Ovary (tissue), 9 donors: Measurements from ENCODE around the gene EYS. TPM values are rescaled to one million over a fixed set of nuclear protein-coding genes. Genes with fewer than 3 reads are reported as not detected.

Experiments
- DNase-seq, 5 donors: peaks; one replicate each; pipeline ENCODE4 v3.0.0-alpha.2; 2019 to 2020
- H3K27ac ChIP-seq, 2 donors: fragments of 200-600 bp; one replicate each; pipeline versions ENCODE4 v1.5.1 to v1.8.0; 2019 to 2022
- H3K27me3 ChIP-seq: fragments of 200-600 bp; one replicate; pipeline ENCODE4 v1.8.0; 2022
- H3K36me3 ChIP-seq: fragments of 200-600 bp; sonication (generic); one replicate; pipeline ENCODE4 v1.5.1; 2019
- H3K4me1 ChIP-seq: one replicate; pipeline ENCODE4 v1.8.1; 2013; ENCODE audit warnings: mild to moderate bottlenecking, moderate library complexity; ENCODE audit not compliant: insufficient read depth
- H3K4me3 ChIP-seq: fragments of 200-600 bp; sonication (generic); one replicate; pipeline ENCODE4 v1.5.1; 2017
- H3K9me3 ChIP-seq, 2 donors: fragments of 200-600 bp in 1 of 2; sonication (generic) in 1 of 2; one replicate each; pipeline versions ENCODE4 v1.5.1 to v1.8.1; 2013 to 2019; ENCODE audit warnings: mild to moderate bottlenecking in 1 of 2, moderate library complexity in 1 of 2
- CTCF ChIP-seq, 3 donors: fragments of 450-650 bp in 2 of 3; fragments of 200-600 bp in 1 of 3; IDR thresholded peaks; one replicate each; pipeline versions ENCODE4 v1.5.1 to v1.8.0; 2016 to 2022; ENCODE audit warnings: antibody characterized with exemption in 3 of 3, mild to moderate bottlenecking in 1 of 3
- EP300 ChIP-seq: sonication (generic); formaldehyde crosslinking; IDR thresholded peaks from one replicate; pipeline ENCODE4 v1.6.1; 2017; ENCODE audit warnings: antibody characterized with exemption
- POLR2A ChIP-seq: fragments of 450-650 bp; IDR thresholded peaks from one replicate; pipeline ENCODE4 v1.6.1; 2017; ENCODE audit warnings: antibody characterized with exemption, mild to moderate bottlenecking, moderate library complexity
- WGBS, 3 donors: extraction: QIAGEN DNeasy Blood & Tissue Kit in 1 of 3; methylation state at CpG; one replicate each; pipeline versions ENCODE4 v1.1.5 to v1.1.7; 2013 to 2017; 5-methylcytosine and 5-hydroxymethylcytosine counted together
- intact Hi-C, 4 donors: fragments of 100-400 bp; cut with DNase I; formaldehyde crosslinking; loops; one replicate each; pipeline versions ENCODE4 v1.11.0 to v1.15.1; 2022 to 2023
- polyA plus RNA-seq, 2 donors: library from polyadenylated mRNA; stranded (reverse); fragments of 200-250 nt in 1 of 2; fragments of 350-450 nt in 1 of 2; fragmentation: Illumina TruSeq in 1 of 2; extraction: RNeasy Lipid Tissue Mini Kit (QIAGEN cat#74804) in 1 of 2; gene quantifications; one replicate each; pipeline ENCODE4 v1.2.3, GENCODE V29; 2013 to 2014
- total RNA-seq, 7 donors: library from RNA; depleted of rRNA in 2 of 7; stranded (reverse); fragments of >200 nt in 2 of 7; fragmentation: NEBNext Ultra II Directional in 3 of 7; extraction: Animal tissue kit (Norgen Biotek cat#: 25700) in 3 of 7; gene quantifications; one replicate each; pipeline versions ENCODE4 v1.1.0 to v1.2.4, GENCODE V29; 2016 to 2023
- donor health status: DM: no; HTN: no; CAD: no; lungs with moderate emphysema.
- donor health status: DM: no; HTN: no; CAD: no.
- donor health status: Bipolar disorder and iron deficiency.
- donor health status: DM: yes; HTN: yes; CAD: no.
- donor health status: DM: no; HTN: no; CAD: no.
- donor health status: DM: yes; HTN: yes; CAD: no.

EYS gene
- total and polyA plus RNA-seq, 9 donors = under 0.01 to 0.03 (median 0.01) TPM; not detected in 6

DNA sequence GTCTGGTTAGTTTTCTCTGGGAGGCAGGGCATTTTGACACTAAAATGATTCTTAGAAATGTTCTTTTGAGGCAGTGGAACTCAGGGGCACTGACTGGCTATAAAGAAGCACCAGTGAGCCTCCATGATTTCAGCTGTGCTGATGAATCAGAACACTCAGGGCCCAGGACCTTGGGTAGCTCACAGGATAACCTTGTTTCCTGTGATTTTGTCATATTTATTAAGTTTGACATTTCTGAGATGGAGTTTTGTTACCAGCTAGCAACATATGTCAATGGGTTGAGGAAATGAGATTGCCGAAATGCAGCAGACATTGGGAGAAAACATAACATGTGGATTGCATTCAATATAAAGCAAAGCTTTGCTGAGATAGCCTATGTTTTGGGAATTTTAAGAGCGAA, 802.4 kb downstream of the EYS start:
- no peaks in the 10 kb centered on the region for H3K9me3 ChIP-seq
- no peak overlapping the region for H3K27ac ChIP-seq
- H3K27me3 ChIP-seq = no peaks in the 10 kb centered on the region
- intact Hi-C loops = no loop called here
- no peaks in the 10 kb centered on the region for H3K4me1 ChIP-seq
- TF ChIP-seq CTCF (IDR thresholded peaks at IDR 0.05) (no peak), POLR2A (no peak), EP300 (no peak)
- no peak overlapping the region for H3K4me3 ChIP-seq
- WGBS, 3 donors = 84 to 89% (median 89%) methylated on average over 2 of the region's 2 CpGs
- no peaks in the 10 kb centered on the region for H3K36me3 ChIP-seq
- DNase-seq = no peak

- intact Hi-C loops = no loop called here
- DNase-seq = no peak
- no peak overlapping the region for H3K27ac ChIP-seq
- H3K27me3 ChIP-seq = no peaks in the 10 kb centered on the region
- H3K4me3 ChIP-seq = no peak overlapping the region
- no peak for TF ChIP-seq POLR2A
- TF ChIP-seq EP300 = no peak
- no peaks in the 10 kb centered on the region for H3K4me1 ChIP-seq
- H3K36me3 ChIP-seq = no peaks in the 10 kb centered on the region
- H3K9me3 ChIP-seq = no peaks in the 10 kb centered on the region
These were observed 804.4 kb downstream of the EYS start for GRCh38 chr6:64902596-64902995.

- no peaks in the 10 kb centered on the region for H3K27me3 ChIP-seq
- H3K27ac ChIP-seq = no peak overlapping the region
- no peaks in the 10 kb centered on the region for H3K4me1 ChIP-seq
- intact Hi-C loops = no loop called here
- no peak overlapping the region for H3K4me3 ChIP-seq
- H3K9me3 ChIP-seq = no peaks in the 10 kb centered on the region
- DNase-seq = no peak
- H3K36me3 ChIP-seq = no peaks in the 10 kb centered on the region
- 94 to 97% (median 95%) methylated on average over 4 of the region's 4 CpGs for WGBS, 3 donors
- no peak for TF ChIP-seq EP300
- no peak for TF ChIP-seq CTCF (IDR thresholded peaks at IDR 0.05)
- no peak for TF ChIP-seq POLR2A
These were observed 810.1 kb downstream of the EYS start for GRCh38 chr6:64896939-64897338.

- no peak overlapping the region for H3K27ac ChIP-seq
- H3K4me1 ChIP-seq = no peaks in the 10 kb centered on the region
- TF ChIP-seq CTCF (IDR thresholded peaks at IDR 0.05) = no peak
- TF ChIP-seq POLR2A = no peak
- no peak for TF ChIP-seq EP300
- intact Hi-C loops = no loop called here
- DNase-seq = no peak
- WGBS, 3 donors = 70 to 96% (median 89%) methylated on average over 3 of the region's 3 CpGs
- H3K36me3 ChIP-seq = no peaks in the 10 kb centered on the region
- no peaks in the 10 kb centered on the region for H3K27me3 ChIP-seq
- H3K4me3 ChIP-seq = no peak overlapping the region
- no peaks in the 10 kb centered on the region for H3K9me3 ChIP-seq
These were observed 811.1 kb downstream of the EYS start for GRCh38 chr6:64895945-64896344.

GRCh38 chr6:64890609-64891008, 816.4 kb downstream of the EYS start:
- Histone ChIP-seq H3K4me1 (no peaks in the 10 kb centered on the region), H3K4me3 (no peak overlapping the region), H3K9me3 (no peaks in the 10 kb centered on the region), H3K27me3 (no peaks in the 10 kb centered on the region), H3K27ac (no peak overlapping the region), H3K36me3 (no peaks in the 10 kb centered on the region)
- 48 to 61% (median 54%) methylated on average over 1 of the region's 1 CpG for WGBS, 3 donors
- no peak for DNase-seq
- no peak for TF ChIP-seq POLR2A
- TF ChIP-seq CTCF (IDR thresholded peaks at IDR 0.05) = no peak
- no peak for TF ChIP-seq EP300
- intact Hi-C loops = no loop called here
